ENCODE measurements around the gene RBBP8NL.

DNA sequence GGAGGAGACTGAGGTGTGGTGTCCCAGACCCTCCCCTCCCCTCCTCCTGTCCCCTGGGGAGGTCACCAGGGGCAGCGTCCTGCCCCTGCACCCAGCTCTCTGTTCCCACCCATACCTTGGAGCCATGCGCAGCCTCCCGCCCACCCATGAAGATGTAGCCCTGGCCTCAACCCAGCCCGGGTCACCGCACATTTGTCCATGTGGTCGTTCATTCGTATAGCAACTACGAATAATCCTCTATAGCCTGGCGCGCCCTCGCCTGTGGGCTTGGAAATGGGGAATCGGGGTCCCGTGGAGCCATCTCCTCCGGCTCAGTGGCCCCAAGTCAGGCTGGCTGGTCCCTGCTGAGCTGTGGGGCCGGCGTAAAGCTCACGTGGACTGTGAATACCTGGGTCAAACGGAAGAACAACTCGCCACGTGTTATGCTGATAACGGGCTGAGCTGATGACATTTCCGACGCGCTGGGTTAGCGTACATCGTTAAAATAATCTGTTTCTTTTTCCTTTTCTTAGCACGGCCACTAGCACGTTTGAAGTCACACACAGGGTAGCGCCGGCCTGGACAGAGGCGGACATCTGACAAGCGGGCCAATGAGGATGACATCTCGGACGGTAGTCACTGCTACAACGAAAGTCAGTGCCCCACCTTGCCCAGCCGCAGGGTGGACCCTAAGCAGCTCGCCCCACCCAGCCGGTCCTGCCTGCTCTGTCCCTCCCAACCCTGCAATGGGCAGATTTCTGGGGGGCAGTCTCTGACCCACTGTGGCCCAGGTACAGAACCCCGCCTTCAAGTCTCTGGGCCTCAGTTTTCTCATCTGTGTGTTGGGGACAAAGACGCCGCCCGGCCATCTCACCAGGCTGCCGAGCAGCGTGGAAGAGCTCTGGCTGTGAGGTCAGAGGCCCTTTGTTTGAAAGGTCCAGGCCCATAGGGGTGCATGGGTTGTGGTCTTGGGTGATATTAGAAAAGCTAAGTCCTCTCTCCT lies 19.8 kb upstream of the RBBP8NL start:
- TF ChIP-seq, protein P1, sequence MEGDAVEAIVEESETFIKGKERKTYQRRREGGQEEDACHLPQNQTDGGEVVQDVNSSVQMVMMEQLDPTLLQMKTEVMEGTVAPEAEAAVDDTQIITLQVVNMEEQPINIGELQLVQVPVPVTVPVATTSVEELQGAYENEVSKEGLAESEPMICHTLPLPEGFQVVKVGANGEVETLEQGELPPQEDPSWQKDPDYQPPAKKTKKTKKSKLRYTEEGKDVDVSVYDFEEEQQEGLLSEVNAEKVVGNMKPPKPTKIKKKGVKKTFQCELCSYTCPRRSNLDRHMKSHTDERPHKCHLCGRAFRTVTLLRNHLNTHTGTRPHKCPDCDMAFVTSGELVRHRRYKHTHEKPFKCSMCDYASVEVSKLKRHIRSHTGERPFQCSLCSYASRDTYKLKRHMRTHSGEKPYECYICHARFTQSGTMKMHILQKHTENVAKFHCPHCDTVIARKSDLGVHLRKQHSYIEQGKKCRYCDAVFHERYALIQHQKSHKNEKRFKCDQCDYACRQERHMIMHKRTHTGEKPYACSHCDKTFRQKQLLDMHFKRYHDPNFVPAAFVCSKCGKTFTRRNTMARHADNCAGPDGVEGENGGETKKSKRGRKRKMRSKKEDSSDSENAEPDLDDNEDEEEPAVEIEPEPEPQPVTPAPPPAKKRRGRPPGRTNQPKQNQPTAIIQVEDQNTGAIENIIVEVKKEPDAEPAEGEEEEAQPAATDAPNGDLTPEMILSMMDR (conservative IDR thresholded peaks at IDR 0.05 in 1 of 2, IDR thresholded peaks at IDR 0.05 in 1 of 2; ENCODE audit: low read depth in 1 of 2, low read length in 2 of 2) = no peak
- TF ChIP-seq EZH2 (IDR thresholded peaks at IDR 0.05; ENCODE audit: low read length, missing control alignments) = no peak

All from fibroblast of lung (primary cell).